IPS DF 19.7 (cell line): ENCODE measurements around the gene CARD11.

ENCODE experiments used
- DNase-seq: peaks from one replicate; pipeline ENCODE4 v3.0.0-alpha.2; 2013; ENCODE audit warnings: low read depth, low spot score

The CARD11 gene

DNA sequence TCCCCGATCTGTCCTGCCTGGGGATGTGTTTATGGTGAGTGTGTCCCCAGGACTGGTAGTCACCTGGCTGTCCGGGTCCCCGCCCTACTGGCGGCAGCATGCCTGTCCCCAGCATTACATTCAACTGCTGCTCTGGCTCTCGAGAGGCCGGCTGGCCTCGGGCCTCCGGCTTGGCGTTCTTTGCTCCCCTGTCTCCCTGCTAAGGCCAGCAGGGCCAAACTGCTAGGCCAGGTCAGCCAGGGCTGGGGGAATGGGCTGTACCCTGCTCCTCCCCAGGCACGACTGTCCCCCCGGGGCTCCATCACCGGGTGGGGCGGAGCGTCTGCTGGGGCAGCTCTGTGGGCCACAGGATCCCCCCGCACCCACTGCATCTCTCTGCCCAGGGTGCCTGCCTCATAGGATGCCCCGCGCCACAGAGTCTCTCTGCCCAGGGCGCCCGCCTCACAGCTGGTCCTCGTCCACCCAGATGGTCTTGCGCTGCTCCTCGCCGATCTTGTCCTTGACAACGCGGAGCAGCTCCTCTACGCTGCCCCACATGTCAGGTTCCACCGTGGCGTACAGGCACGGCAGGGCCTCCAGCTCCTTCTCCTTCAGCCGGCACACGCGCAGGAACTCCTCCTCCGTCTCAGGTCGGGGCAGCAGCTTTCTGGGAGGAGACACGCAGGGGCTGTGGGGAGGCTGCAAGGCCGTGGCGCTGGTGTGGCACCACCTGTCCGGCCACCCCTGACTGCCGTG, 137.3 kb downstream of the CARD11 start:
- DNase-seq = no peak

DNA sequence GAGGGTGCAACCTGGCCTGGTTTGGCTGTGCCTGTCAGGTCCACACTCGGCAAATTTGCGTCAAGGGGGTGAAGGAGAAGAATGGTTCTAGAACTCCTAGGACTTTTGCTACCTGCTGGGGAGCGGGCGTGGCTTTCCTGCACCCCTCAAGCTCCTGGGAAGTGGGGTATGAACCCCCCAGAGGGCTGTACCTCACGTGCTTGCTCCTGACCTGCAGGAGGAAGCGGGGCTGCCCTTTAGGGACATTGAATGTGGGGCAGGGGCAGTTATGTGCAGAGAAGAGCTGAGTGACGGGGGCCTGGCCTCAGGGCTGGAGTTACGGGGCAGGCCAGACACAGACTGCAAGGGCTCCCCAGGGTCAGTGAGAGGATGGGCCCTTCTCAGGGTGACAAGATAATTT, 138.2 kb downstream of the CARD11 start:
- no peak for DNase-seq

DNA sequence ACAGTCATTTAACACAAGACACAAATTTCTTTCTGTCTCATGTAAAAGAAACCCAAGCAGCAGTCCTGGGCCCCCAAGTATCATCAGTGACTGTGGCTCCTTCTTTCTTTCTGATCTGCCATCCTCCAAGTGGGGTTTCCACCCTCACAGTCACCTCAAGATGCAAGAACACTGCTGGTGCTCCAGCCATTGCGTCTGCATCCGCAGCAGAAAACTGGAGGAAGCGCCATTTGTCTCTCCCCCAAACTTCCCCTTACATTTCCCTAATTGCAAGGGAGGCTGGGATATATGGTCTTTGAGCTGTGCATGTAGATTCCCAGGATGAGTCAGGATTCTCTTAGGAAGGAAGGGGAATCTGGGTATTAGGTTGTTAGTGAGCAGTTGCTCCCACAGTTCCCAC, 138.6 kb downstream of the CARD11 start:
- DNase-seq = no peak

DNA sequence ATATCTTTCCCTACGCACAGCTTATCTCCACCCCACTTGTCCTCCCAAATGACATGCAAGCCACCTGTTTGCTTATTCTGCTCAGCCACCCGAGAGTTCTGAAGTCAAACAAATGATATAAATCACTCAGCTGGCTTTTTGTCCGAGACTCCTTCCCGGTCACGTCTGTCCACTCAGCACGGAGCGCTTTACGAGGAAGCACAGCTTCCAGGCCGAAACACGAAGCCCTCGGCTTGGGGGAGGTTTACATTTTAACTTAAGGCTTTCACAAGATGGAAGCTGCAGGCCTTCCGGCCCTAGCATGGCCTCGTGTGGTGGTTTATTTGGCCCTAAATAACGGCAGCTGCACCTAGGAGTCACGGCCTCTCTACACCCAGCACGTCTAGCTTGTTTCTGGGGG, 139.5 kb downstream of the CARD11 start:
- no peak for DNase-seq

DNA sequence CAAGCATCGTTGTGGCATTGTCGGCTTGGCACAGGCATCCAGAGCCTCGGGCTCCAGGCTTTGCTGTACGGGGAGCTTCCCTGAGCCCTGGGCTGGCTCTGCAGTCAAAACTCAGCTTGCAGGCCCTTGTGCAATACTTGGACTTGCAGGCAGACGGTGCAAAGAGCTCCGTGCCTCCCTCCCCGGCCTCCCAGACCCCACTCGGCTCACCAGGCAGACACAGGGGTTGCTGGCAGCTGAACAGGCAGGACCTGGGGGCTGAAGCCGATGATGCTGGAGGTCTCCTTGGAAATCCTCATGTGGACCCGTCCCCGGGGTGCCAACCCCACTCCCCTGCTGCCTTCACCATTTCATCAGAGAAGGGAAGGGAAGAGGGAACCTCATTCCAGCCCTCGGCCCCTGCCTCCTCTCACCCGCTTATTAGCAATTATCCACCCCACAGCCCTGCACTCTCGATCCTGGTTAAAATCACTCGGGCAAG, 139.9 kb downstream of the CARD11 start:
- no peak for DNase-seq

DNA sequence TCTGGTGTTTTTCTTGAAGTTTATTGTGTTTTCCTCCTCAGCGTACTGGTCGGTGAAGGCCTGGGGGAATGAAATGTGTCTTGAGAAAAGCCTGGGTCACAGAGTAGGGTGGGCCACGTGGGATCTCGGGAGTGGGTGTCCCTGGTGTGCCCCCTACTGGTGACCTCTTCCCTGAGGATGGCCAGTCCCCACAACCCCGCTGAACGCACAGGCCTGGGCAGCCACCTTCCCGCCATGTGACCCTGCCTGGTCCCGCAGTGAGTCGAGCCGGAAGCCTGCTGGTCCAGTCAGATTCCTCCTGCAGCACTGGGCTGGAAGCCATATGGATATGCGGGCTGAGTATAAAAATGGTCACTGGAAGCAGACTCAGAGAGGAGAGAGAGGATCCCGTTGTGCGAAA, 146.6 kb downstream of the CARD11 start:
- DNase-seq = no peak

DNA sequence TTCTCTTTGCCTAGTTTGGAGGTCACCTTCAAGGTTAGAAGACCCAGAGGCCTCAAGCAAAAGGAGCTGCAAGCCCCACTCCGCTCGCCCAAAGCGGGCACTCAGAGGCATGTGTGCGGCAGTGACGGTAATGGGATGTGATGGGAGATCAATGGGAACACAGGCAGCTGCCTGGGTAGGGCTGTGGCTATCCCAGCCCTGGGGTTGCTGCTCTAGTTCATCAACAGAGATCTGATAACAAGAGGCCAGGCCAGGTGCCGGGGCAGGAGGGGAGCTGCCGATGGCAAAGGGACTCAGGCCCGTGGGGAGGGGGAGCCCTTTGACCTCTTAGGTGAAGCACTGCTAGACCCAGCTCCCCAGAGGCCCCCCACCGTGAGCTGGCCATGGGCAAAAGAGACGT, 147.5 kb downstream of the CARD11 start:
- no peak for DNase-seq

DNA sequence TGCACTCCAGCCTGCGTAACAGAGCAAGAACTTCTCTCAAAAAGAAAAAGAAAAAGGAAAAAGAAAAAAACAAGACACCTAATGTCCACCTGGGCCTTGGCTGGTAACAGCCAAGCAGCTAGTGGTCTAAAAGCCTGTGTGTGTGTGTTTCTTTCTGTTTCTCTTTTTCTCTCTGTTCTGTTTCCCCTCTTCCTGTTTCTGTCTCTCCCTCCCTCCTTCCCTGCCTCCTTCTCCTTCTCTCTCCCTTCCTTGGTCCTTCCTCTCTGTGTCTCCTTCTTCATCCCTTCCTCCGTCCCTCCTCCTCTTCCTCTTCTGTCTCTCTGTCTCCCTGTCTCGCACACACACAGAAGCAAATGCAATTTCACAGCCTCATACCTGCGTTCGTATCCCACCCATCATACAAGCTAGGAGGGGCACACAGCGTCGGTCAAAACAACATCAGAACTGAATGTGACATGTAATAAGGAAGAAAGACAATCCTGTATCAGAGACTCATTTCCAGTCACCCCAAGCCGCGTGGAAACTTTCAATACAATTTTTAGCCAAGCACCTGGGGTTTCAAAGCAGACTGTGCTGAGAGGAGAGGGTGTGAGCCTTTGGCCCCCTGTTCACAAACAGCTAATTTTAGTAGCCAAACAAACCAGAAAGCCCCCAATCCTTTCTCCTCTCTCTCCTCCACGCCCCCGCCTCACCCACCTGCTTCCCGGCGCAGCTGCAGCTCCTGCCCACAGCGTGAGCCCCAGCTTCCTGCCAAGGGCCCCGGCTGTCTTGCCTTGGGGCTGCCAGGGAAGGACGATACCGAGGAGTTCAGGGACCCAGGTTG, 149.3 kb downstream of the CARD11 start:
- no peak for DNase-seq

DNA sequence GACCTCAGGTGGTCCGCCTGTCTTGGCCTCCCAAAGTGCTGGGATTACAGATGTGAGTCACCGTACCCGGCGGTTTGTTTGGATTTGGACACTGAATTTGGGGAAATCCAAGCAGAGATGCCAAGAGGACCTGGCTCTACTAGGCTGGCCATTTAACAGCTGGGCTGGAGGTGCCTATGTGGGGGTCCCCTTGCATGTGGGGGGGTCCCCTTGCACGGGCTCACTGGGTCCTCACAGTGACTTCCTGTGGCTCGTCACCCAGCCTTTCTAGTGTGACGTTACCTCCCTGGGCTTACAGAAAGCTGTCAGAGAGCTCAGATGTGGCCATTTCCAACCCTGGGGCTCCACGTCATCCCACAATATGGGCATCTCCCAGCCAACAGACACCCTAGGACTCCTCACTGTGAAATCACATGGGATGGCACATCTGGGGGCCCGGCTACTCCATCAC, 150.2 kb downstream of the CARD11 start:
- no peak for DNase-seq

DNA sequence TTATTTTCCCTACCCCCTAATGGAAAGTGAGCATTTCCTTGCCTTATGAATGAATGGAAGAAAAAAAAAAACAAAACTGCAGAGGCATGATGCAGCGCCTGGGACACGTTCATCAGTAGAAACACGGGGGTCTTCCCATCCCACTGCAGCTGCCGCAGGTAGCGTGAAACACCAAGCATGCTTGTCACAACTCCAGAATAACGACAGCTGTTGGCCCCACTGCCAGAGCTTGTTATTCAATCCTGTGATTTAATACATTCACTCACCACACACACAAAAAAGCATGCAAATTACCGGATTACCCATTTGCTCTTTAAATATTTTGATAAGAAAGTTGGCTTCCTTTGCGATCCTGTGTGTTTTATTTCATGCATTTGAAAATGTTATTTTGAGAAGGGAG, 151.1 kb downstream of the CARD11 start:
- DNase-seq = no peak

DNA sequence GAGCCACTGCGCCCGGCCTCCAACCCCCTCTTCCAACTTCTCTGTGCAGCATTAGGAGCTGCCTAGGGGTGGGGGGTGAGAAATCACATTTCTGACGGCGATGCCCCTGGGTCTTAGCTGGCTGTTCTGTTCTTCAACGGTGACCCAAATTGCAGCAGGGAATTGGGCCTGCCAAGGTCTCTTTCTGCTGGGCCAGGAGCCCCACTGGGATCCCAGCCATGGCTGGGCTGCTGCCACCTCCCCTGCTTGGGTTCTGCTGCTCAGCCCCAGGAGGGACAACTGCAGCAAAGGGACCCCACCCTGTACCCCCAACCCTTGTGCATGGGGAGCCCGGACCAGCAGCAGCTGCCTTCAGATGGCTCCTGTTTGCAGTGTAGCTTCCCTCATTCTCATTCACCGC, 155.9 kb downstream of the CARD11 start:
- DNase-seq = no peak

DNA sequence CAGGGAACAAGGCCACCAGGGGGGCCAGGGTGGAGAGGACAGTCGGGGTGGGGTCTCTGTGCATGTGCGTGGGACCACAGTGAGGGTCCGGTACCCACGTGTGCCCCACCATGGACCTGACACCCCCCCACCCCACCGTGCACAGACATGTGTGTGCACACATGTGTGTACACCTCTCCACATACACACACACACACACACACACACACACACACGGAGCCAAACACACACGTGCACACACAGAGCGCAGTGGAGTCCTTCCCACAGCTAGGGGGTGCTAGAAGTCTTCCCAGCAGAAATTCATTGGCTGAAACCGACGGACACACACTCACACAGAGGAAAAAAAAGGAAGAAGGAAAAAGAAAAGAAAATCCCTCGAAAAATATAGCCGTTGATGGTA, 156.8 kb downstream of the CARD11 start:
- no peak for DNase-seq

DNA sequence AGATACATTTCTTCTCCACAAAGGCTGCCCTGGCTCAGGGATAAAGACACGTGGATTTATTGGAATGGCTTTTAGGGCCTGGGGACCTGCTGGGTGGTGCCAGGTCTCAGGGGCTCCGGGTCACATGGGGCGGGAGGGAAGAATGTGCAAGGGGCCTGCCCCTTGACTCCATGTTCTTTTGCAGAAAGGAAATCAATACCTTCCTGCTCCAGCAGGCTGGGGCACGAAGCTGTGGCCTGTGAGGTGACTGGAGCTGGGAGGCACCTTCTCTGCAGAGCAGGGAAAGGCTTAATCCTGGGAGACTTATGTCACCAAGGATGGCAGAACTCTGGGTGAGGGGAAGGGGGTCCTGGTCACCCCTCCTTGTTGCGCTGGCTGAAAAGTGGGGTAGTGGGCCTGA, 157.3 kb downstream of the CARD11 start:
- no peak for DNase-seq

DNA sequence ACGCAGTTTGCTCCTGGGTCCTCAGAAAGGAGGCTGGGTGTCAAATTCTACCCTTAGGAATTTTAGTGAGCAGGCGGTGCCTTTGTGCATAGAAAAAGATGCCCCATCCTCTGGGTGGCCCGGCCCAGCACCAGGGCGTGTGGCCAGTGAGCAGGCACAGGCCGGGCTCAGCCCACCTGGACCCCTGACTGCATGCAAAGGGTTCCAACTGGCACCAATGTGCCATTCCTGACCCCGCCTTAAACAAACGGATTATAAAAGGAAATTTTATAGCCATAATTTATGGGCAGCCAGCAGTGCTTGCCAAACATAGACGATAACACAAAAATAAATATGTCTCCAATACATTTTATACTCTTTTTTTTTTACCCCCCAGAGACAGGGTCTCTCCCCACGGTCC, 159.5 kb downstream of the CARD11 start:
- DNase-seq = no peak

DNA sequence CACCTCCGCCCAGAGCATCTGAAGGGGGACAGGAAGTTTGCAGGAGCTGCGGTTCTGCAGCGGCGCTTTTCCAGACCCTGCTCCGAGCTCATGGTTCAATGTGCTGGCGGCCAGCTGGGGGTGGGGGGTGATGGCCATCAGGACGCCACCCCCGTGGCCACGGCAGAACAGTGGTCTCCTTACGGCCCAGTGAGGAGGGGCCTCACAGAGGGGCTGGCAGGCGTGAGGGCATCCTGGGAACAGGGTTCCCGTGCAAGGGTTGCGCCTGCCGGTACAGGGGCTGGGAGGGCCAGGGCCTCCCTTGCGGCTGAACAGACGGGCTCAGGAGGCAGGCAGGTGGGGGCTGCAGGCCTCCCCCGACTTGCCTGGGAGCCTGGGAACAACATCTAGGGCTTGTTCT, 160.6 kb downstream of the CARD11 start:
- no peak for DNase-seq

DNA sequence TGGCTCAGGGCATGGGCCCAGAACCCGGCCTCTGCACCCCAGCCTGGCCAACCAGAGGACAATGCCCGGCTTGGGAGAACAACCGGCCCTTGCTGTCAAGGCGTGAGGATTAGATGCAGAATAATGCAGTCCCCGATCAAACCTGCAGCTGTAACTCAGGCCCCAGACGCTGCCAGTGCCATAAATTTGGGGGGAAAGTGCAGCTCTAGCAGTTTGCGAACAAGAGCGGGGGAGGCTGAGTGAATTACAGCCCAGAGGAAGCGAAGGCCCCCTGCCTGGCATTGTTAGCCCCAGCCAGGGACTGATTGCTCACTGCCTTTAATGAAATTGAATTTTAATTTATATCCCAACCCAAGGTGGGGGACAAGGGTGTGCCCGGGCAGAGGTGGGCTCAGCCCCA, 161.6 kb downstream of the CARD11 start:
- DNase-seq = no peak

DNA sequence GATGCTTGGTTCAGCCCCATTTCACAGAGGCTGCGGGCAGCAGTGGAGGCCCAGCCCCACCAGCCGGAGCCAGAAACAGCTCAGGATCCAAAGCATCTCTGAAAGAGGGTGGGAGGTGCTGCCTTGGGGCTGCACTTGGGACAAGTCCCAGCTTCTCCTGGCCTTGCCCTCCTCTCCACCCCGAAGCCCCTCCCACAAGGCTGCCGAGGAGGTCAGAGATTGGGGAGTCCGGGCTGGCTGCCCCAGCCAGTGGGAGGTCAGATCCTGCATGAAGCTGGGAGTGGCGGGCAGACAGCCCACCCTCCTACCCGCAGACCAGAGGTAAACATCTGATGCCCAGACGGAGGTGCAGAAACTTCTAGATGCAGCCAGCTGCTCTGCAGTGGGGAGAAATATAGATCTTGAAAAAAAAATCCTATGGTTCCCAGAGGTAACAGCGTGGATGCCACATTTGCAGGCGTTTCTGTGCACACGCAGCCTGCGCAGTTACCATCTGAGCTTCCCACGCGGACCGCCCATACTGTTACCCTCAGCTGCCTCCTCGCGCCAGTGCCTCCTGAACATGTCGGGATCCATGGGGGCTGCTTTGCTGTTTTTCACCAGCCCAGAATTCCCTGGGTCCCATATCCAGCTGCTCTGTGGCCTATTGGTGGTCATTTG, 162.7 kb downstream of the CARD11 start:
- no peak for DNase-seq

DNA sequence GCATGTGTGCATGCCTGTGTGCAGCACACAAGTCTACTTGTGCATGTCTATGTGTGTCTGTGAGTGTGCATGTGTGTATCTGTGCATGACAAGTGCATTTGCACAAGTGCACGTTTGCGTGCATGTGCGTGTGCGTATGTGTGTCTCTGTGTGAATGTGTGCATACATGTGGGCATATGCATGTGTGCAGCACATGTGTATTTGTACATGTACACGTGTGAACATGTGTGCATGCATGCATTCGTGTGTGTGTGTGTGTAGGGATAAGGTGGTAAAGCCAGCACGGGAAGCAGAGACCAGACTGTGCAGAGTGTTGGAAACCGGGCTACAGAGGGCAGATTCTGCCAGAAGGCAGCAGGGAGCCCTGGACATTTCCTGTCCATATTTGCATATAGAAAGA, 163.6 kb downstream of the CARD11 start:
- DNase-seq = no peak

DNA sequence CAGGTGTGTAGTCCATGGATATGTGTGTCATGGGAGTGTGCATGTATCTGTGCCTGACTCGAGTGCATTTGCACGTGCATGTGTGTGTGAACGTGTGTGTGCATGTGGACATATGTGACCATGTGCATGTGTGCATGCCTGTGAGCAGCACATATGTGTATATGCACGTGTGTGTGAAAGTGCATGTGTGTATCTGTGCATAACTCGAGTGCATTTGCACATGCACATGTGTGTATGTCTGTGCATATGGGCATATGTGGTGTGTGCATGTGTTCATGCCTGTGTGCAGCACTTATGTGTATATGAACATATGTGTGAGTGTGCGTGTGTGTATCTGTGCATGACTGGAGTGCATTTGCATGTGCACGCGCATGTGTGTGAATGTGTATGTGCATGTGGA, 164.3 kb downstream of the CARD11 start:
- DNase-seq = no peak

DNA sequence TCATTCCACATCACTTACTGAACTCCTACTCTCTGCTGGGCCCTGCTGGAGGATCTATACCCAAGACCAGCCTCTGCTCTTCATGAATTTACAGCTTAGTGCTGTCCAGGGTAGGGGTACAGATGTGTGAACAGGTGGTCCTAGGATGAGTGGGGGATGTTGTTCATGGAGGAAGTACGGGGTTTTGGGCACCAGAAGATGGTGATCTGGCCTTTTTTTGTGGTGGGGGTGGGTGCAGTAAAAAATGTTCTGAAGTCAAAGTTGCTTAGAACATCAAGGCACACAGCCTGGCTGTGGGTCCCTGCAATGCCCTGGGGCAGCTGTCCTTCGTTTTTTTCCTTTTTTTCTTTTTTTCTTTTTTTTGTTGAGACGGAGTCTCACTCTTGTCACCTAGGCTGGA, 165.4 kb downstream of the CARD11 start:
- no peak for DNase-seq

DNA sequence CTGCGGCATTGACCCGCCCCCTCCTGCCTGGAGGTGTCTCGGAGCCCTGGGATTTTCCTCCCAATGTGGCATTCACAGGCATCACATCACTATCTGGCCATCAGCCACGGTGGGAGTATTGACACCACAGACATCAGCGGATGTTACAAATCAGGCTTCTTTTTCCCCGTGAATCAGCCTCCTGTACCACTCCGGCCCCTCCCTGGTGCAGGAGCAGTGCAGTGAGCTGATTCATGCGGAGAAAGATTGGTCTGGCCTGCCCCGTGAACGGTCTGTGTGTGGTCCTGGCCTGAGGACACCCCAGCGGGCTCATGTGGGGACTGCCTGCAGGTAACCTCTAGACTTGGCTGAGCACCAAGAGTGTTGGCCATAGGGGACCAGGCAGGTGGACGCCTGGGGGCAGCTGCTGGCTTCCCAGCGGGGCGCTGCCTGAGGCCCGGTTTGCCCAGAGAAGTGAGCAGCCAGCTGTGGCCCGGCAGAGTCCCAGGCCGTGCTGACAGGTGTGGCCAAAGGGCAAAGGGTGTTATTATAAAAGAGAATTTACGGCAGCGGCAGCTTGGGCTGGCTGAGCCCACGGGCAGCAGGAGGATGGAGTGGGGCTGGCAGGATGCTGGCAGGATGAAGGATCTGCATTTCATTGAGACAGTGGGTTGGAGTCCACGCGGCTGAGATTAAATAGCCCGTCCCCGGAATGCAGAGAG, 167.5 kb downstream of the CARD11 start:
- no peak for DNase-seq
